Mammary epithelial cell (primary cell): Measurements from ENCODE around the gene ATG14.

Experiments used
- CTCF ChIP-seq, 2 donors: IDR thresholded peaks in 1 of 2; conservative IDR thresholded peaks in 1 of 2; 2 replicates each; pipeline ENCODE4 v1.5.1; 2011 to 2012; ENCODE audit warnings: inconsistent platforms in 2 of 2, low read length in 2 of 2, mild to moderate bottlenecking in 2 of 2, control low read depth in 1 of 2, low read depth in 1 of 2; ENCODE audit not compliant: insufficient read depth in 1 of 2; ENCODE audit errors: extremely low read depth in 1 of 2
- EZH2 ChIP-seq: IDR thresholded peaks from 2 replicates; pipeline ENCODE4 v1.6.1; 2012; ENCODE audit warnings: low read length, inconsistent platforms, borderline replicate concordance

DNA sequence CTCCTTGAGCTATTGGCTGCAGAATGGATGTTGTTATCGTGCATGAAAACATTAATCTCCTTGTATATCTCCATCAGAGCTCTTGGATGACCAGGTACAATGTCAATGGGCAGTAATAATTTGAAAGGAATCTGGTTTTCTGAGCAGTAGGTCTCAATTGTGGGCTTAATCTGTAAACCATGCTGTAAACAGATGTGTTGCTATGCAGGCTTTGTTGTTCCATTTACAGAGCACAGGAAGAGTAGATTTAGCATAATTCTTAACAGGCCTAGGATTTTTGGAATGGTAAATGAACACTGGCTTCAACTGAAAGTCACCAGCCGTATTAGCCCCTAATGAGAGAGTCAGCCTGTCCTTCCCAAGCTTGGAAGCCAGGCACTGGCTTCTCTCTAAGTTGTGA lies 50.4 kb downstream of the ATG14 start:
- TF ChIP-seq CTCF (conservative IDR thresholded peaks at IDR 0.05 in 1 of 2, IDR thresholded peaks at IDR 0.05 in 1 of 2; ENCODE audit: extremely low read depth in 1 of 2, insufficient read depth in 1 of 2, low read depth in 1 of 2, low read length in 2 of 2) (no peak), EZH2 (no peak)
